ENCODE measurements around the gene DTX3L. TPM values are rescaled to one million over a fixed set of nuclear protein-coding genes. Genes with fewer than 3 reads are reported as not detected.
A peak's percentile ranks its signal among the peaks of the same experiment; 100 is the strongest.

DTX3L gene
- total RNA-seq, 1 donor from 2014 or later = 17.3 TPM

- peaks cover 5% of the 10 kb centered on the region for H3K4me1 Mint-ChIP-seq (ENCODE audit: unreplicated experiment)
- DNase-seq (ENCODE audit: extremely low spot score, unreplicated experiment) = no peak
- no peaks in the 10 kb centered on the region for H3K9me3 Mint-ChIP-seq
- H3K27me3 Mint-ChIP-seq = peaks cover 8% of the 10 kb centered on the region
- H3K27ac Mint-ChIP-seq = peak overlapping the region; percentile 73
- no peak for TF ChIP-seq CTCF (conservative IDR thresholded peaks at IDR 0.05)
- H3K36me3 Mint-ChIP-seq = peaks cover 15% of the 10 kb centered on the region
- no peak overlapping the region for H3K4me3 Mint-ChIP-seq
Measured at GRCh38 chr3:122572940-122573412, 8.8 kb downstream of the DTX3L start.

GRCh38 chr3:122576174-122576940 is 12.2 kb downstream of the DTX3L start:
- Mint-ChIP-seq H3K27me3 (peaks cover 18% of the 10 kb centered on the region), H3K4me3 (no peak overlapping the region), H3K9me3 (peaks cover 3% of the 10 kb centered on the region), H3K36me3 (peaks cover 7% of the 10 kb centered on the region), H3K27ac (no peak overlapping the region), H3K4me1 (ENCODE audit: unreplicated experiment) (peaks cover 5% of the 10 kb centered on the region)
- no peak for TF ChIP-seq CTCF (conservative IDR thresholded peaks at IDR 0.05)
- DNase-seq (ENCODE audit: extremely low spot score, unreplicated experiment) = no peak

- Mint-ChIP-seq H3K27me3 (peaks cover 18% of the 10 kb centered on the region), H3K36me3 (peaks cover 4% of the 10 kb centered on the region), H3K4me1 (ENCODE audit: unreplicated experiment) (peaks cover 5% of the 10 kb centered on the region), H3K27ac (no peak within 1 kb of the TSS), H3K9me3 (peaks cover 7% of the 10 kb centered on the region), H3K4me3 (peak within 1 kb of the TSS; percentile 81)
- TF ChIP-seq CTCF (conservative IDR thresholded peaks at IDR 0.05) = no peak
- no peak for DNase-seq (ENCODE audit: extremely low spot score, unreplicated experiment)
Measured at GRCh38 chr3:122577409-122578031, 13.4 kb downstream of the DTX3L start, which contains the start of gene PARP15. Gene PARP15, plus strand, starts transcription at chr3:122577650. Its CDS starts 18 bp downstream, at chr3:122577668.

GRCh38 chr3:122578069-122578740 is 14.1 kb downstream of the DTX3L start:
- no peak overlapping the region for H3K4me3 Mint-ChIP-seq
- DNase-seq (ENCODE audit: extremely low spot score, unreplicated experiment) = no peak
- TF ChIP-seq CTCF (conservative IDR thresholded peaks at IDR 0.05) = no peak
- H3K9me3 Mint-ChIP-seq = peaks cover 7% of the 10 kb centered on the region
- peaks cover 18% of the 10 kb centered on the region for H3K27me3 Mint-ChIP-seq
- no peak overlapping the region for H3K27ac Mint-ChIP-seq
- no peaks in the 10 kb centered on the region for H3K4me1 Mint-ChIP-seq (ENCODE audit: unreplicated experiment)
- no peaks in the 10 kb centered on the region for H3K36me3 Mint-ChIP-seq

- no peak overlapping the region for H3K27ac Mint-ChIP-seq
- peaks cover 7% of the 10 kb centered on the region for H3K9me3 Mint-ChIP-seq
- no peak for TF ChIP-seq CTCF (conservative IDR thresholded peaks at IDR 0.05)
- H3K27me3 Mint-ChIP-seq = peaks cover 18% of the 10 kb centered on the region
- no peaks in the 10 kb centered on the region for H3K4me1 Mint-ChIP-seq (ENCODE audit: unreplicated experiment)
- no peaks in the 10 kb centered on the region for H3K36me3 Mint-ChIP-seq
- DNase-seq (ENCODE audit: extremely low spot score, unreplicated experiment) = no peak
- no peak overlapping the region for H3K4me3 Mint-ChIP-seq
Measured at GRCh38 chr3:122580470-122580869, 16.3 kb downstream of the DTX3L start.

All from type B pancreatic cell (in vitro differentiated cells).